ENCODE results near the gene FOXK2. TPM values are rescaled to one million over a fixed set of nuclear protein-coding genes. Genes with fewer than 3 reads are reported as not detected.
A peak's percentile ranks its signal among the peaks of the same experiment; 100 is the strongest.

FOXK2 gene
- total RNA-seq, 1 donor from 2014 or later: 49.5 TPM

DNA sequence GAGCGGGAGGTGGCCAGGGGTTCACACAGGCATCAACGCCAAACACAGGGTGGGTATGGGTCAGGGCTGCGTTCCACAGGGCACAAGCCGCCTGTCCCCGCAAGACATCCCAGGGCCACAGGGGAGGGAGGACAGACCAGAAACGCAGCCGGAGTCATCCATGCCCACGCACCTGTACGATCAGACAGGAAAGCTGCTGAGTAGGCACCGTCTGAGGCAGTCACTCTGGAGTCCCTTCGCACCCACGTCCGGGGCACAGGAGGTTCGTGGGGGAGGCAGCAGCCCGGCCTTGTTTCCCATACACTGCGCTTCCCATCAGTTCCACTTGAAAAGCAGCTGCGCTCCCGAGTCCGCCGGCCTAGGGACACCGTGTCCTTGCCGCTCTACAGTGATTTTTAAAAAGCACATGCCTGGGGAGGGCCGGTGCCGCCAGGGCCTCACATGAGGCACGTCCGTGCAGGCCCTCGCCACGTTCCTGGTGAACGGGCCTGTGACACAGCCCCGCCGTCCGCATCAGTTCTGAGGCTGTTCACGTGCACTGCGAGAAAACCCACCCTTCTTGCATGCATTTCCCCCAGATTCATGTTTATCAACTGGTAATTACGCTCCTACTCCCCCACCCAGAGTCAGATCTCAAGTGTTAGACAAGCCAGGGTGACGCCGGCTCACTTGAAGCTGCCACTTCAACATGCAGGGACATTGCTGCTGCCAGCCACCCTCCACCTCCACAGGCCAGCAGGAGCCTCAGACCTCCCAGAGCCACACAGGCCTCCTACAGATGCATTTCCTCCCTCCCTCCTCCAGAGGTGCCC is 94.0 kb downstream of the FOXK2 start:
- TF ChIP-seq CTCF (IDR thresholded peaks at IDR 0.05): no peak
- H3K9me3 Mint-ChIP-seq (ENCODE audit: low read depth): no peaks in the 10 kb centered on the region
- no peak for DNase-seq (ENCODE audit: low spot score)
- H3K4me1 Mint-ChIP-seq (ENCODE audit: low read depth): peaks cover 8% of the 10 kb centered on the region
- H3K36me3 Mint-ChIP-seq (ENCODE audit: low read depth): peaks cover 27% of the 10 kb centered on the region
- H3K27ac Mint-ChIP-seq (ENCODE audit: unreplicated experiment): peak overlapping the region; percentile 72
- no peaks in the 10 kb centered on the region for H3K27me3 Mint-ChIP-seq (ENCODE audit: low read depth)
- H3K4me3 Mint-ChIP-seq (ENCODE audit: unreplicated experiment): no peak overlapping the region

GRCh38 chr17:82614095-82614631 is 94.6 kb downstream of the FOXK2 start:
- peaks cover 33% of the 10 kb centered on the region for H3K36me3 Mint-ChIP-seq (ENCODE audit: low read depth)

DNA sequence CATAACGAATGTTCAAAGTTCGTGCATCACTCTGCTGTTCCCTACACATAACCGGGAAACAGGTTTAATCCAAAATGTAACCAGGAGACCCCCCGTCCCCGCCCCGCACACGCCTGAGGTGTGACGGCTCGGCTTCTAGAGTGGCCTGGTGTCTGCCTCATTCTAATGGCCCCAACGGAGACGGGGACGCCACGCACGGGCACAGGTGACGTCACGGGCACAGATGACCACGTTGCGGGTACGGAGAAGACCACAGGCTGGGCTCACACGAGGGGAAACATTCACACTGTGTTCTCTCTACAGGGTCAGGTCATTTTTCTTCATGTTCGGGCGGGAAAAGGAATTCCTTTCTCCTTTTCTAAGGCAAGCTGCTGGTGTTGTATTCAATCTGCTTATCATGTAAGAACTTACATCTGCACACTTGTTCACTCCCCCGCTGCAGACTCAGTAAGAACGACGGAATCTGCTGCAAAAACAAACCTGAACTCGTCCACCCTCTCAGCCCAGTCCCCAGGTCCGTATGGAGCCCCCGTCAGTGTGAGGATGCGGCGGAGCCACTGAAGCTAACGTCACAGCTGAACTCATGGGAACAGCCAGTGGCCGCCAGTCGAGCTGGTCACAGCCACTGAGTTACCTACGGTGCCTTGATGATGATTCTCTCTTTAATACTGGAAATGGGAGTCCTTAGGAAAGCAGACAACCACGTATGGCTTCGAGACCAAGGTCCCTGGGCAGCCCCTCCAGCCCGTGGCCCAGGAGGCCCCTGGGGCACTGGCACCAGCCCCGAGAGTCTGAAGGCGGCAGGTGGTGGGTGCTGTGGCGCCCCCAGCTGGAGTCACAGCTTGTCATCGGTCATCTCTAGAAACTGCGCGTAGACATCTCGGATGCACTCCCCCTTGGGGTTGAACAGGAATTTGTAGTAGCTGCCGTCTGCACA is 95.8 kb downstream of the FOXK2 start:
- Mint-ChIP-seq H3K27ac (ENCODE audit: unreplicated experiment) (no peak overlapping the region), H3K4me1 (ENCODE audit: low read depth) (peaks cover 8% of the 10 kb centered on the region), H3K36me3 (ENCODE audit: low read depth) (peaks cover 32% of the 10 kb centered on the region), H3K9me3 (ENCODE audit: low read depth) (no peaks in the 10 kb centered on the region), H3K27me3 (ENCODE audit: low read depth) (no peaks in the 10 kb centered on the region), H3K4me3 (ENCODE audit: unreplicated experiment) (no peak overlapping the region)
- no peak for DNase-seq (ENCODE audit: low spot score)
- peak; percentile 45 for TF ChIP-seq CTCF (IDR thresholded peaks at IDR 0.05)

More at GRCh38 chr17:82614095-82614631, 94.6 kb downstream of the FOXK2 start:
- Mint-ChIP-seq H3K4me1 (ENCODE audit: low read depth) (peaks cover 8% of the 10 kb centered on the region), H3K9me3 (ENCODE audit: low read depth) (no peaks in the 10 kb centered on the region), H3K27ac (ENCODE audit: unreplicated experiment) (peak overlapping the region; percentile 72), H3K27me3 (ENCODE audit: low read depth) (no peaks in the 10 kb centered on the region), H3K4me3 (ENCODE audit: unreplicated experiment) (no peak overlapping the region)
- no peak for TF ChIP-seq CTCF (IDR thresholded peaks at IDR 0.05)
- no peak for DNase-seq (ENCODE audit: low spot score)

DNA sequence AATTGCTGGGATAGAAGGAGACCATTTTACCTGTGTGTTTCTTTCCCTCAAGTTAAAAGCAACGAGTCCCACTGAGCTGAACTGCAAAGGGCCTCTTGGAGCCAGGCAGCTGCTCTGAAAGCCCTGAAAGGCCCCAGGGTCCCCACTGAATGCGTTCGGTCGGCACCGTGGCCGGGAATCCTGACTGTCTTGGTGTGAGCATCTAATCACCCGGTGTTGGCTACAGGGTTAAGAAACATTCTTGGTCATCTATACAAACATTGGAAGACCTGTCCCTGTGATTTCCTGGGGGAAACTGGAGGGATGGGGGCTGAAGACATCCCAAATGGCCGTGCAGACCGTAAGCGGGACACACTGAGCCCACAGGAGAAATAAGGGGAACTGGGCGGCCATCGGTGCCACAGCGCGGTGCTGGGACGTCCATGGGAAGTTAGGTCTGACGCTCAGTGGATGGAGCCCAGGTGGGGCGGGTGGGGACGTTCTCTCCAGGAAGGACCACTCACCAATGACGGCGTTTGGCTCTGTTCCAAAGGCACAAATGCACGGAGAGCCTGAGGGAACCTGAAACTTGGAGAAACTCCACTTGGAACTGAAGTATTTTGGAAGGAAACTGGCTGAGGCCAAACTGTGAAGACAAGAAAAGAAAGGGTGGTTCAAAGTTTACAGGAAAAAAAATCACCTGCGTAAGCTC is 96.6 kb downstream of the FOXK2 start:
- Mint-ChIP-seq H3K9me3 (ENCODE audit: low read depth) (no peaks in the 10 kb centered on the region), H3K27ac (ENCODE audit: unreplicated experiment) (no peak overlapping the region)

More for the DNA sequence above, 96.6 kb downstream of the FOXK2 start:
- no peak for DNase-seq (ENCODE audit: low spot score)
- Mint-ChIP-seq H3K36me3 (ENCODE audit: low read depth) (peaks cover 36% of the 10 kb centered on the region), H3K27me3 (ENCODE audit: low read depth) (no peaks in the 10 kb centered on the region), H3K4me3 (ENCODE audit: unreplicated experiment) (no peak overlapping the region), H3K4me1 (ENCODE audit: low read depth) (peaks cover 7% of the 10 kb centered on the region)
- TF ChIP-seq CTCF (IDR thresholded peaks at IDR 0.05): no peak
